NB4 (cell line): ENCODE measurements around the gene LIPE.

Source experiments
- CTCF ChIP-seq: IDR thresholded peaks from one replicate; pipeline ENCODE4 v1.5.1; 2012; ENCODE audit warnings: low read depth, low read length
- MAX ChIP-seq: IDR thresholded peaks from 2 replicates; pipeline ENCODE4 v1.6.1; 2011; ENCODE audit warnings: low read depth, low read length
- POLR2A ChIP-seq: IDR thresholded peaks from 2 replicates; pipeline ENCODE4 v1.6.1; 2011; ENCODE audit warnings: mild to moderate bottlenecking; ENCODE audit not compliant: insufficient read length; ENCODE audit errors: extremely low read depth

GRCh38 chr19:42455086-42455485 lies 27.9 kb upstream of the LIPE start:
- TF ChIP-seq MAX: no peak
- TF ChIP-seq POLR2A: no peak
- no peak for TF ChIP-seq CTCF
